Gastrocnemius medialis (tissue), 4 donors: ENCODE measurements around the gene EMILIN2.

ENCODE experiments used
- POLR2A ChIP-seq, 2 donors: fragments of 450-650 bp; IDR thresholded peaks; one replicate each; pipeline ENCODE4 v1.6.1; 2017; ENCODE audit warnings: antibody characterized with exemption in 2 of 2, mild to moderate bottlenecking in 2 of 2, moderate library complexity in 2 of 2
- TF ChIP-seq, protein P1 (sequence below), 5 experiments: fragments of 450-650 bp in 3 of 5; fragments of 200-600 bp in 2 of 5; sonication (generic) in 2 of 5; IDR thresholded peaks in 4 of 5; conservative IDR thresholded peaks in 1 of 5; 1 replicate in 4 of 5; 2 replicates in 1 of 5; pipeline ENCODE4 v1.5.1; 2016 to 2019; ENCODE audit warnings: antibody characterized with exemption in 5 of 5, mild to moderate bottlenecking in 3 of 5, moderate library complexity in 3 of 5

DNA sequence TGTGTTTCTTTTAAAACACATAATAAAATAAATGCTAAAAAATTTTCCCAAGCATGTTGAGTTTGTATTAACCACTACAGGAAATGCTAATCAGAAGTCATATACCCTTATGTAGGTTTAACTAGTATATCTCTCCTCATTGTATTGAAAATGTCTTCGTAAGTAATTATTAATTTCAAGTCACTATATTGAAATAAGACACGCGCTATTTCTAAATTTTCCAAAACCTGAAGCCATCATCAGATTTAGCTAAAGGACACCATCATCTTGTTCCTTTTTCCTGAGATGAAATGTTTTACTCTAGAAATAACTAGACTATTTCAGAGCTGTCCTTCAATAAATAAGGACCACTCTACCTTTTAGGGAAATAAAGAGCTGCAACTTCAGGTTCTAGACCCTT, 87.2 kb downstream of the EMILIN2 start:
- TF ChIP-seq, protein P1, sequence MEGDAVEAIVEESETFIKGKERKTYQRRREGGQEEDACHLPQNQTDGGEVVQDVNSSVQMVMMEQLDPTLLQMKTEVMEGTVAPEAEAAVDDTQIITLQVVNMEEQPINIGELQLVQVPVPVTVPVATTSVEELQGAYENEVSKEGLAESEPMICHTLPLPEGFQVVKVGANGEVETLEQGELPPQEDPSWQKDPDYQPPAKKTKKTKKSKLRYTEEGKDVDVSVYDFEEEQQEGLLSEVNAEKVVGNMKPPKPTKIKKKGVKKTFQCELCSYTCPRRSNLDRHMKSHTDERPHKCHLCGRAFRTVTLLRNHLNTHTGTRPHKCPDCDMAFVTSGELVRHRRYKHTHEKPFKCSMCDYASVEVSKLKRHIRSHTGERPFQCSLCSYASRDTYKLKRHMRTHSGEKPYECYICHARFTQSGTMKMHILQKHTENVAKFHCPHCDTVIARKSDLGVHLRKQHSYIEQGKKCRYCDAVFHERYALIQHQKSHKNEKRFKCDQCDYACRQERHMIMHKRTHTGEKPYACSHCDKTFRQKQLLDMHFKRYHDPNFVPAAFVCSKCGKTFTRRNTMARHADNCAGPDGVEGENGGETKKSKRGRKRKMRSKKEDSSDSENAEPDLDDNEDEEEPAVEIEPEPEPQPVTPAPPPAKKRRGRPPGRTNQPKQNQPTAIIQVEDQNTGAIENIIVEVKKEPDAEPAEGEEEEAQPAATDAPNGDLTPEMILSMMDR (IDR thresholded peaks at IDR 0.05 in 4 of 5, conservative IDR thresholded peaks at IDR 0.05 in 1 of 5), result no peak
- no peak for TF ChIP-seq POLR2A (IDR thresholded peaks at IDR 0.05)
